ENCODE results near the gene B4GAT1.
"Not testable (repeated sequence)": the region's sequence is repeated elsewhere in the genome, so short reads cannot be mapped to it uniquely, and the experiment has no call there.

Gene B4GAT1

GRCh38 chr11:66328302-66329144 is 18.9 kb downstream of the B4GAT1 start:
- in situ Hi-C loops (cut with HindIII; ENCODE audit: low pct_ligation_motif_present, low pct_unique_long_range_greater_than_20kb, low sequenced_read_pairs): no loop called here
- DNase-seq: peak; percentile 69

GRCh38 chr11:66328031-66328301 is 19.5 kb downstream of the B4GAT1 start:
- DNase-seq: no peak
- in situ Hi-C loops (cut with HindIII; ENCODE audit: low pct_ligation_motif_present, low pct_unique_long_range_greater_than_20kb, low sequenced_read_pairs): no loop called here

DNA sequence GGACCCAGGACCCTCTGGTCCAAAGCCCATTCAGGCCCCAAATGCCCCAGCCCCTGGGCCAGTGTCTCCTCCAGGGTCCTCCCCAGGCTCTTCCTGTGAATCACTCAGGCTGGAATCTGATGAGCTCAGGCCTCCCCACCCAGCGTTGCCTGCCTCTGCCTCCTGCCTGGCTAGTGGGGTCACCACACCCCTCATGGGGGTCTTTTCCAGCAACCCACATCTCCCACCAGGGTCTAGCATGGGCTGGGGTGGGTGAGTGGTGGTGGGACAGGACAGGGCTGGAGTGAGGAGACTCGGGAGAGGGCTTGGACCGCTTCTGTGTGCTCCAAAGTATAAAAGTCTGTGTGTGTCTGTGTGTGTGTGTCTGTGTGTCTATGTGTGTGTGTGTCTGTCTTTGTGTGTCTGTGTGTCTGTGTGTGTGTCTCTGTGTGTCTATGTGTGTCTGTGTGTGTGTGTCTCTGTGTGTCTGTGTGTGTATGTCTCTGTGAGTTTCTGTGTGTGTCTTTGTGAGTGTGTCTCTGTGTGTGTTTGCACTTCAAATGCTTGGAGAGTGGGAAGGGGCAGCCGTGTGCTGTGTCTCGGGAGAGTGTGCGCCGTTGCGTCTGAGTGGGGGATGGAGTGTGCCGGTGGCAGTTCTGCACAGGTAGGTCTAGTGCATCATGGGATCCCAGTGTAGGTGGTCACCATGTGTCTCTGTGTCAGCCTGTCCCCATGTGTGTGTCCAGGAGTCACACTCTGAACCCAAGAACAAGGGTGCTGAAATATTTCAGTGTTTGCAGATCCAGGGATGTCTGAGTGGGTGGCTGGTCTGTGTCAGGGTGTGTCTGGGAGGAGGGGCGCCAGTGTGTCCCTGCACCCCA is 20.0 kb downstream of the B4GAT1 start:
- in situ Hi-C loops (cut with HindIII; ENCODE audit: low pct_ligation_motif_present, low pct_unique_long_range_greater_than_20kb, low sequenced_read_pairs): no loop called here
- peak; percentile 46 for DNase-seq

GRCh38 chr11:66326261-66327111 is 20.9 kb downstream of the B4GAT1 start:
- no peak for DNase-seq

DNA sequence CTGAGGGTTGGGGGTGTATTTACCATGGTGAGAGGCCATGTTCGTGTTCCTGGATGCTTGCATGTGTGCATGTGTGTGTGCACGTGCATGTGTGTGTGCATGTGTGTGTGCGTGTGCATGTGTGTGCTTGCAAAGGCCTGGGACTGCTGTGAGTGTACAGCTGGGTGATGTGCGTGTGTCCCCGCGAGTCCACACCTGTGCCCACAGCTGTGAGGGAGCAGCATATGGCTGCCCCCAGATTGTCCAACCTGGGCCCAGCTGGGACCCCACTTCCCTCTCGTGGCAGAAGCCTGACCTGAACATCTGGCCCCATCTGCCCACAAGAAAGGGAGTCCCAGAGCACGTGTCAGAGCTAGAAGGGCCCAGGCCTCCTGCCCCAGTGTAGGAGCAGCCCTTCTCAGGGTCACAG is 22.2 kb downstream of the B4GAT1 start:
- in situ Hi-C loops (cut with HindIII; ENCODE audit: low pct_ligation_motif_present, low pct_unique_long_range_greater_than_20kb, low sequenced_read_pairs): no loop called here
- no peak for DNase-seq

More at GRCh38 chr11:66326261-66327111, 20.9 kb downstream of the B4GAT1 start:
- in situ Hi-C loops (cut with HindIII; ENCODE audit: low pct_ligation_motif_present, low pct_unique_long_range_greater_than_20kb, low sequenced_read_pairs): no loop called here

DNA sequence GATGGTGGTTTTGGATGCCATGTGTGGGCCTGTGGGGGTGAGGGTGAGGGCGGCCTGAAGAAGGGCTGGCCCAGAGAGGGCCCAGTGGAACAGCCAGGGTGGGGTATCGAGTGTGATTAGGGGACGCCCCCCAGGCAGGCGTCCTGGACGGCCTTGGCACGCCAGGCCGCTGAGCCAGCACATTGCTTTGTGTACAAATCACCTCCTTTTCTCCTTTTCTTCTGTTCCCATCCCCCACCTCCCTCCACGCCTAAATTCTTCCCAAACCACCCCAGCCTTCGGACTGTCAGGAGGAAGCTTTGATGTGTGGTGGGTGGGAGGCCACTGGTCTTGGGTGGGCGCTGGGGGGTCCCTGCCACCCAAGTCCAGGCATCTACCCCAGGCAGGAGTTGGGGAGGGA is 22.8 kb downstream of the B4GAT1 start:
- in situ Hi-C loops (cut with HindIII; ENCODE audit: low pct_ligation_motif_present, low pct_unique_long_range_greater_than_20kb, low sequenced_read_pairs): no loop called here

DNA sequence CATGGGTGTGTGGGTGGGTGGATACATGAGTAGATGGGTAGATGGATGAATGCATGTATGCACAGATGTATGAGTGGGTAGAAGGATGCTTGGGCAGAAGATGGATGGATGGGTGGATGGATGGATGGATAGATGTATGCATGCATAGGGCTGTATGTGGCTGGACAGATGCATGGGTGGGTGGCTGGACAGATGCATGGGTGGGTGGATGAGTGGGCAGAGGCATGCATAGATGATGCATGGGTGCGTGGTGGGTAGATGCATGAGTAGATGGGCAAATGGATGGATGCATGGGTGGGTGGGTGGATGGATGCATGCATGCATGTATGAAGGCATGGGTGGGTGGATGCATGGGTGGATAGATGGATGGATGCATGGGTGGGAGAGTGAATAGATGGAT is 23.7 kb downstream of the B4GAT1 start:
- DNase-seq: no peak
- in situ Hi-C loops (cut with HindIII; ENCODE audit: low pct_ligation_motif_present, low pct_unique_long_range_greater_than_20kb, low sequenced_read_pairs): no loop called here

More for the DNA sequence above, 22.8 kb downstream of the B4GAT1 start:
- no peak for DNase-seq

GRCh38 chr11:66322732-66323427 is 24.5 kb downstream of the B4GAT1 start:
- no peak for DNase-seq
- in situ Hi-C loops (cut with HindIII; ENCODE audit: low pct_ligation_motif_present, low pct_unique_long_range_greater_than_20kb, low sequenced_read_pairs): no loop called here

DNA sequence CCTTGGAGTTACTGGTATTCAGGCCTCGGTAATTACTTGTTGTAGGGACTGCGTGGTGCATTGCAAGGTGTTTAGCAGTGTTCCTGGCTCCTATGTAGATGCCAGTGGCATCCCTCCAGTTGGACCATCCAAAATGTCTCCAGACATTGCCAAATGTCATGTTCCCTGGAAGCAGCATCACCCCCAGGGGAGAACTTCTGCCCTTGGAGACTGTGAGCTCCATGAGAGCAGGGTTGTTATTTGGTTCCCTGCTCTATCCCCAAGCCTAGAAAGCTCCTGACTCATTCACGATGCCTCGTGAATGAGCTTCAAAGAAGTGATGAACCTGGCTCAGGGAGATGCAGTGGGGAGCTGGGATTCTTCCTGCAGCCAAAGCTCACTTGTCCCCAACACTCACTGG is 25.8 kb downstream of the B4GAT1 start:
- in situ Hi-C loops (cut with HindIII; ENCODE audit: low pct_ligation_motif_present, low pct_unique_long_range_greater_than_20kb, low sequenced_read_pairs): no loop called here
- no peak for DNase-seq

- in situ Hi-C loops (cut with HindIII; ENCODE audit: low pct_ligation_motif_present, low pct_unique_long_range_greater_than_20kb, low sequenced_read_pairs); DNase-seq: not testable (repeated sequence)
Measured at GRCh38 chr11:66320748-66321147, 26.7 kb downstream of the B4GAT1 start.

GRCh38 chr11:66320289-66320688 is 27.1 kb downstream of the B4GAT1 start:
- DNase-seq; in situ Hi-C loops (cut with HindIII; ENCODE audit: low pct_ligation_motif_present, low pct_unique_long_range_greater_than_20kb, low sequenced_read_pairs): not testable (repeated sequence)

DNA sequence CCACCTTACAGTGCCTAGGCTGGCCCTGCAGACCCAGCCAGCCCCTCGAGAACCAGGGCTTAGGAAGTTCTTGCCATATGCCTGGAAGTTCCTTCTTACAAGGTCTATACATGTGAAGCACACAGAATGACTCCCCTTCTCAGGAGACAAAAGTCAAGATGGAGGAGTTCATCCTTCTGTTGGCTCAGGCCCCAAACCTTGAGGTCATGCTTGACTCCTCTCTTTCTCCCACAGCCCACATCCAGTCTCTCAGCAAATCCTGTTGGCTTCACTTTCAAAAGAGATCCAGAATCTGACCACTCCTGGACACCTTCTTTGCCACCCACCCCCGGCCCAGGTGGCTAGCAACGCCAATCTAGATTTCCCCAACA is 28.8 kb downstream of the B4GAT1 start:
- no peak for DNase-seq
- in situ Hi-C loops (cut with HindIII; ENCODE audit: low pct_ligation_motif_present, low pct_unique_long_range_greater_than_20kb, low sequenced_read_pairs): no loop called here

DNA sequence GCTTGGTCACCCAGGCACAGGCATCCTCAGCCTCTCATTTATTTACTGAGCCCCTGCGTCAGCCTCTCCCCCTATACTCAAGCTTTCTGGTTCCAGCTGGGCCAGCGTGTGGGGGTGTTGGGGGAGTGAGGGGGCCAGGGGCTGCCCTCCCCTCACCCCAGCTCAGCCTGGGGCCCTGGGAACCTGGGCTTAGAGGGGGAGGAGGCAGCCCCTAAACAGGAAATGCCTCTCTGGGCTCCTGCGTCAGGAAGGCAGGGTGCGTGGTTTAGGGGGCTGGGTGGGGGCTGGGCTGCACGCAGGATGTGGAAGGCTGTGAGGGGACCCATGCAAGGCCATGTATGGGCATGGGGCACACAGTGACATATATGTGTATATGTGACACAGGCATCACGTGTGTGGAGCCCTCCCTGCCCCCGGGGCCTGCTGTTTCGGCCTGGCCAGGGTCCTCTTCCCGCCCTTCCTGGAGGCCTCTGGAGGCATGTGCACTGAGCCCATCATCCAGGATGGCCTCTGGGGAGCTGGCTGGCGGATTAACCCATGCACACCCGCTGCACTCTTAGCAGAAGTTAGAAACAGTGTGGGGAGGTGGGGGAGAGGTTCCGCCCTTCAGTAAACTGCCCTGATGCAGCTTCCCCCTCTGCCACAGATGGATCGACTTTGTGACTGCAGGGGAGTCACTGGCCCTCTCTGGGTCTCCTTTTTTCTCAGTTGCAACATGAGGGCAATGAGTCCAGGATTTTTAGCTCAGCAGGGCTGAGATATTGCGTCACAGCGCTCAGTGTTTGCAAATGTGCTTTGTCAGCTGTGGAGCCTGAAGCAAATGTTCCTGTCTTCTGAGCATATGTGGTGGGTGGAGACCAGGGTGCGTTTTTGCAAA is 29.5 kb downstream of the B4GAT1 start:
- DNase-seq: no peak
- in situ Hi-C loops (cut with HindIII; ENCODE audit: low pct_ligation_motif_present, low pct_unique_long_range_greater_than_20kb, low sequenced_read_pairs): no loop called here

DNA sequence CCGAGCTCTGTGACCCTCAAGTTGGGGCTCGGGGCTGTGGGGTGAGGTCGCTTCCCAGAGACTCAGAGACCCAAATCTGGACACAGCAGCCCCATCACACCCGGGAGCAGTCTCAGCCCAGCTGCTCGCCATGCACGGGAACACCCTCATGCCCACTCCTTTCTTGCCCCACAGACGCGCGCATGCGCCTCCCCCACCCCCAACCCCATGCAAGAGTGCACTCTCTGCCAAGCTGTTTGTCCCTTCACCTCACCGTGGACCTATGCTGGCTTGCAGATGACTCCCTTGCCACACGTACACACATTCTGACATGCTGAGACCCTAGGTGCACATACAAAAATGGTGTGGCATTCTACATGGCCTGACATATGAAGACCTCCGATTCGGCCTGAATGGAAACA is 30.1 kb downstream of the B4GAT1 start:
- in situ Hi-C loops (cut with HindIII; ENCODE audit: low pct_ligation_motif_present, low pct_unique_long_range_greater_than_20kb, low sequenced_read_pairs): no loop called here

DNA sequence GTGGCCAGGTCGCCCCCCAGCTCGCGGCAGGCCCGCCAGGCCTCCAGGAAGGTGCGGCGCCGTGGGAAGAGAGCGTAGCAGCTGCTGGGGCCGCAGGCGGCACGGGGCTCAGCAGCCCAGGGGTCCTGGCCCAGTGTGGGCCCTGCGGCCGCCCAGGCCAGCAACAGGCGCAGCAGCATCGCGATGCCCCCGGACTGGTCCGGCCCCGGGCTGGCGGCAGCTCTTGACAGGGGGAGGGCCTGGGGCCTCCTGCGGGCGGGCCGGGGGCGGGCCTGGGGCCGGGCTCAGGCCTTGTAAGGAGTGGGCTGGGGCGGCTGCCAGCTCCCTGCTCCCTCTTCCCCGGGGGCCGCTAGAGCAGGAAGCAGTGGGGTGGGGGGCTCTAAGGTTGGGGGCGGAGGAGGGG is 30.6 kb downstream of the B4GAT1 start, which contains the start of gene CD248:
Gene CD248, minus strand, starts transcription at position 196 of the 403 bp plus-strand sequence. Its CDS starts 17 bp downstream, at position 179.
- DNase-seq: no peak
- in situ Hi-C loops (cut with HindIII; ENCODE audit: low pct_ligation_motif_present, low pct_unique_long_range_greater_than_20kb, low sequenced_read_pairs): no loop called here

More for the DNA sequence above, 30.1 kb downstream of the B4GAT1 start:
- no peak for DNase-seq

- no peak for DNase-seq
- in situ Hi-C loops (cut with HindIII; ENCODE audit: low pct_ligation_motif_present, low pct_unique_long_range_greater_than_20kb, low sequenced_read_pairs): no loop called here
Measured at GRCh38 chr11:66315921-66316811, 31.3 kb downstream of the B4GAT1 start.
